ENCODE results near the gene CCL2. TPM values are rescaled to one million over a fixed set of nuclear protein-coding genes. Genes with fewer than 3 reads are reported as not detected.

CCL2 gene
- total RNA-seq, 1 experiment from 2014 or later = 3.9 TPM

GRCh38 chr17:34230342-34230741 is 24.7 kb upstream of the CCL2 start:
- TF ChIP-seq CTCF (conservative IDR thresholded peaks at IDR 0.05; ENCODE audit: low read depth, low read length) (no peak), EZH2 (IDR thresholded peaks at IDR 0.05; ENCODE audit: borderline replicate concordance, low read depth, low read length, poor library complexity, severe bottlenecking) (no peak)
- intact Hi-C loops (cut with micrococcal nuclease; ENCODE audit: unreplicated experiment) = no loop called here
- CTCF ChIA-PET = no interaction called here
- Histone ChIP-seq H3K36me3 (ENCODE audit: insufficient read depth, low read length, poor library complexity, severe bottlenecking) (no peaks in the 10 kb centered on the region), H3K27me3 (replicated peaks; ENCODE audit: insufficient read depth, low read depth, low read length, poor library complexity) (no peaks in the 10 kb centered on the region), H3K4me1 (ENCODE audit: insufficient read depth, low read length, poor library complexity, severe bottlenecking) (no peaks in the 10 kb centered on the region), H3K9me3 (ENCODE audit: low read depth, low read length, poor library complexity, severe bottlenecking) (no peaks in the 10 kb centered on the region), H3K4me3 (ENCODE audit: low read depth, low read length, poor library complexity, severe bottlenecking) (no peak overlapping the region), H3K27ac (ENCODE audit: low read depth, low read length, poor library complexity, severe bottlenecking) (no peak overlapping the region)
- no peak for DNase-seq (ENCODE audit: low spot score)
- POLR2A ChIA-PET (ENCODE audit: low non-redundant PET) = no interaction called here
- no TSS peak for BruUV-seq (replicated peaks)

- no peak for DNase-seq (ENCODE audit: low spot score)
- H3K27me3 ChIP-seq (replicated peaks; ENCODE audit: insufficient read depth, low read depth, low read length, poor library complexity) = no peaks in the 10 kb centered on the region
- H3K4me3 ChIP-seq (ENCODE audit: low read depth, low read length, poor library complexity, severe bottlenecking) = no peak overlapping the region
- H3K4me1 ChIP-seq (ENCODE audit: insufficient read depth, low read length, poor library complexity, severe bottlenecking) = no peaks in the 10 kb centered on the region
- H3K36me3 ChIP-seq (ENCODE audit: insufficient read depth, low read length, poor library complexity, severe bottlenecking) = no peaks in the 10 kb centered on the region
- BruUV-seq (replicated peaks) = no TSS peak
- H3K9me3 ChIP-seq (ENCODE audit: low read depth, low read length, poor library complexity, severe bottlenecking) = no peaks in the 10 kb centered on the region
- ChIA-PET POLR2A (ENCODE audit: low non-redundant PET) (no interaction called here), CTCF (no interaction called here)
- no peak overlapping the region for H3K27ac ChIP-seq (ENCODE audit: low read depth, low read length, poor library complexity, severe bottlenecking)
- TF ChIP-seq CTCF (conservative IDR thresholded peaks at IDR 0.05; ENCODE audit: low read depth, low read length) (no peak), EZH2 (IDR thresholded peaks at IDR 0.05; ENCODE audit: borderline replicate concordance, low read depth, low read length, poor library complexity, severe bottlenecking) (no peak)
- intact Hi-C loops (cut with micrococcal nuclease; ENCODE audit: unreplicated experiment) = no loop called here
Measured at GRCh38 chr17:34234616-34235015, 20.5 kb upstream of the CCL2 start.

- H3K4me1 ChIP-seq (ENCODE audit: insufficient read depth, low read length, poor library complexity, severe bottlenecking) = no peaks in the 10 kb centered on the region
- H3K27me3 ChIP-seq (replicated peaks; ENCODE audit: insufficient read depth, low read depth, low read length, poor library complexity) = no peaks in the 10 kb centered on the region
- POLR2A ChIA-PET (ENCODE audit: low non-redundant PET) = no interaction called here
- H3K36me3 ChIP-seq (ENCODE audit: insufficient read depth, low read length, poor library complexity, severe bottlenecking) = no peaks in the 10 kb centered on the region
- no peak overlapping the region for H3K4me3 ChIP-seq (ENCODE audit: low read depth, low read length, poor library complexity, severe bottlenecking)
- no peak for TF ChIP-seq CTCF (conservative IDR thresholded peaks at IDR 0.05; ENCODE audit: low read depth, low read length)
- no peak for TF ChIP-seq EZH2 (IDR thresholded peaks at IDR 0.05; ENCODE audit: borderline replicate concordance, low read depth, low read length, poor library complexity, severe bottlenecking)
- no TSS peak for BruUV-seq (replicated peaks)
- no peak overlapping the region for H3K27ac ChIP-seq (ENCODE audit: low read depth, low read length, poor library complexity, severe bottlenecking)
- intact Hi-C loops (cut with micrococcal nuclease; ENCODE audit: unreplicated experiment) = no loop called here
- CTCF ChIA-PET = no interaction called here
- no peaks in the 10 kb centered on the region for H3K9me3 ChIP-seq (ENCODE audit: low read depth, low read length, poor library complexity, severe bottlenecking)
- no peak for DNase-seq (ENCODE audit: low spot score)
Measured at GRCh38 chr17:34235389-34236028, 19.6 kb upstream of the CCL2 start.
